WTC11 (cell line): ENCODE results near the gene GALNT2. TPM values are rescaled to one million over a fixed set of nuclear protein-coding genes. Genes with fewer than 3 reads are reported as not detected.

Experiments
- ATAC-seq: fragments of 200-7000 bp; cut with Tn5 transposase; 2 replicates; pipeline ENCODE4 v1.10.0; 2021; ENCODE audit warnings: mild to moderate bottlenecking, moderate library complexity
- CTCF ChIA-PET: fragments of 300-600 bp; sonication (Branson Sonifier 250); formaldehyde crosslinking; loops from one replicate; lab custom pipeline; 2021; ENCODE audit warnings: antibody characterized with exemption; lab: Charles Lee
- POLR2A ChIA-PET: fragments of 350-600 bp; sonication (Branson Sonifier 250); formaldehyde crosslinking; loops from one replicate; lab custom pipeline; 2021; ENCODE audit warnings: antibody characterized with exemption; lab: Charles Lee
- DNase-seq: peaks from one replicate; pipeline ENCODE4 v3.0.0; 2021; ENCODE audit warnings: low spot score
- H3K27ac Mint-ChIP-seq: 2 replicates; pipeline ENCODE4 v1.8.0; 2021; ENCODE audit warnings: mixed read lengths
- H3K27me3 Mint-ChIP-seq: 2 replicates; pipeline ENCODE4 v1.8.0; 2021; ENCODE audit warnings: low read depth, mild to moderate bottlenecking, moderate library complexity, mixed read lengths
- H3K36me3 Mint-ChIP-seq: 2 replicates; pipeline ENCODE4 v1.8.0; 2021; ENCODE audit warnings: mixed read lengths
- H3K4me1 Mint-ChIP-seq: 2 replicates; pipeline ENCODE4 v1.8.0; 2022; ENCODE audit warnings: mixed read lengths
- H3K4me3 Mint-ChIP-seq: 2 replicates; pipeline ENCODE4 v1.8.0; 2021; ENCODE audit warnings: mild to moderate bottlenecking, moderate library complexity, mixed read lengths
- H3K9me3 Mint-ChIP-seq: 2 replicates; pipeline ENCODE4 v1.8.0; 2021; ENCODE audit warnings: mixed read lengths
- ATF3 ChIP-seq: sonication (generic); formaldehyde crosslinking; conservative IDR thresholded peaks from 2 replicates; pipeline ENCODE4 v1.8.1; 2022; ENCODE audit warnings: mild to moderate bottlenecking, missing genetic modification reagents
- CREB1 ChIP-seq: sonication (generic); formaldehyde crosslinking; IDR thresholded peaks from 2 replicates; pipeline ENCODE4 v1.8.0; 2023; ENCODE audit warnings: mild to moderate bottlenecking, missing genetic modification reagents
- EMX1 ChIP-seq: fragments of 250-450 bp; sonication (Bioruptor Pico); IDR thresholded peaks from 2 replicates; pipeline ENCODE4 v1.8.0; 2021; ENCODE audit warnings: mild to moderate bottlenecking
- JAZF1 ChIP-seq: fragments of 250-450 bp; sonication (Bioruptor Pico); IDR thresholded peaks from 2 replicates; pipeline ENCODE4 v1.9.0; 2021; ENCODE audit warnings: moderate library complexity, mild to moderate bottlenecking, inconsistent platforms
- NFYB ChIP-seq: sonication (generic); formaldehyde crosslinking; conservative IDR thresholded peaks from 2 replicates; pipeline ENCODE4 v1.8.0; 2022; ENCODE audit warnings: low read depth, missing genetic modification reagents
- NR1H2 ChIP-seq: sonication (generic); formaldehyde crosslinking; IDR thresholded peaks from 2 replicates; pipeline ENCODE4 v1.9.0; 2021; ENCODE audit warnings: mild to moderate bottlenecking, moderate library complexity, missing genetic modification reagents
- TEAD1 ChIP-seq: sonication (generic); formaldehyde crosslinking; IDR thresholded peaks from 2 replicates; pipeline ENCODE4 v1.8.0; 2022; ENCODE audit warnings: mild to moderate bottlenecking, missing genetic modification reagents
- ZNF121 ChIP-seq: sonication (generic); formaldehyde crosslinking; IDR thresholded peaks from 2 replicates; pipeline ENCODE4 v1.8.0; 2023; ENCODE audit warnings: missing genetic modification reagents
- ZNF138 ChIP-seq: sonication (generic); formaldehyde crosslinking; conservative IDR thresholded peaks from 2 replicates; pipeline ENCODE4 v1.8.1; 2022; ENCODE audit warnings: mild to moderate bottlenecking, moderate library complexity, missing genetic modification reagents
- ZNF219 ChIP-seq: sonication (generic); formaldehyde crosslinking; IDR thresholded peaks from 2 replicates; pipeline ENCODE4 v1.8.0; 2023; ENCODE audit warnings: missing genetic modification reagents, mild to moderate bottlenecking, borderline replicate concordance
- ZNF232 ChIP-seq: sonication (generic); formaldehyde crosslinking; IDR thresholded peaks from 2 replicates; pipeline ENCODE4 v1.8.0; 2022; ENCODE audit warnings: mild to moderate bottlenecking, missing genetic modification reagents
- ZNF416 ChIP-seq: fragments of 250-450 bp; sonication (Bioruptor Pico); IDR thresholded peaks from 2 replicates; pipeline ENCODE4 v1.9.0; 2021; ENCODE audit warnings: mild to moderate bottlenecking, inconsistent platforms
- ZNF671 ChIP-seq: fragments of 250-450 bp; sonication (Bioruptor Pico); IDR thresholded peaks from 2 replicates; pipeline ENCODE4 v1.8.0; 2021; ENCODE audit warnings: mild to moderate bottlenecking
- total RNA-seq: library from RNA; stranded (reverse); gene quantifications from 3 replicates; pipeline ENCODE4 v1.2.3, GENCODE V29; 2021
- TF ChIP-seq, protein P1 (sequence below): fragments of 200-600 bp; IDR thresholded peaks from 2 replicates; pipeline ENCODE4 v1.8.0; 2022; ENCODE audit warnings: antibody characterized with exemption
- TF ChIP-seq, protein P2 (sequence below): fragments of 250-450 bp; sonication (Bioruptor Pico); IDR thresholded peaks from 2 replicates; pipeline ENCODE4 v1.8.0; 2021; ENCODE audit warnings: mild to moderate bottlenecking
- TF ChIP-seq, protein P3 (sequence below): sonication (generic); formaldehyde crosslinking; IDR thresholded peaks from 2 replicates; pipeline ENCODE4 v1.8.0; 2022; ENCODE audit warnings: mild to moderate bottlenecking, missing genetic modification reagents

The GALNT2 gene
- total RNA-seq, 1 experiment from 2014 or later: 74.8 TPM

GRCh38 chr1:230310381-230311163 is 243.5 kb downstream of the GALNT2 start:
- H3K4me1 Mint-ChIP-seq: peaks cover 8% of the 10 kb centered on the region
- H3K27me3 Mint-ChIP-seq: no peaks in the 10 kb centered on the region
- no peak overlapping the region; the same call in 1 of the 2 replicates for H3K27ac Mint-ChIP-seq
- 0 out of 2 replicates have a peak, but pooled peaks have one; percentile 49 for TF ChIP-seq TEAD1 (CRISPR knock-in tag)
- TF ChIP-seq ZNF121: 0 out of 2 replicates have a peak, but pooled peaks have one; percentile 12
- TF ChIP-seq, protein P1, sequence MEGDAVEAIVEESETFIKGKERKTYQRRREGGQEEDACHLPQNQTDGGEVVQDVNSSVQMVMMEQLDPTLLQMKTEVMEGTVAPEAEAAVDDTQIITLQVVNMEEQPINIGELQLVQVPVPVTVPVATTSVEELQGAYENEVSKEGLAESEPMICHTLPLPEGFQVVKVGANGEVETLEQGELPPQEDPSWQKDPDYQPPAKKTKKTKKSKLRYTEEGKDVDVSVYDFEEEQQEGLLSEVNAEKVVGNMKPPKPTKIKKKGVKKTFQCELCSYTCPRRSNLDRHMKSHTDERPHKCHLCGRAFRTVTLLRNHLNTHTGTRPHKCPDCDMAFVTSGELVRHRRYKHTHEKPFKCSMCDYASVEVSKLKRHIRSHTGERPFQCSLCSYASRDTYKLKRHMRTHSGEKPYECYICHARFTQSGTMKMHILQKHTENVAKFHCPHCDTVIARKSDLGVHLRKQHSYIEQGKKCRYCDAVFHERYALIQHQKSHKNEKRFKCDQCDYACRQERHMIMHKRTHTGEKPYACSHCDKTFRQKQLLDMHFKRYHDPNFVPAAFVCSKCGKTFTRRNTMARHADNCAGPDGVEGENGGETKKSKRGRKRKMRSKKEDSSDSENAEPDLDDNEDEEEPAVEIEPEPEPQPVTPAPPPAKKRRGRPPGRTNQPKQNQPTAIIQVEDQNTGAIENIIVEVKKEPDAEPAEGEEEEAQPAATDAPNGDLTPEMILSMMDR: peak; percentile 86
- TF ChIP-seq, protein P2, sequence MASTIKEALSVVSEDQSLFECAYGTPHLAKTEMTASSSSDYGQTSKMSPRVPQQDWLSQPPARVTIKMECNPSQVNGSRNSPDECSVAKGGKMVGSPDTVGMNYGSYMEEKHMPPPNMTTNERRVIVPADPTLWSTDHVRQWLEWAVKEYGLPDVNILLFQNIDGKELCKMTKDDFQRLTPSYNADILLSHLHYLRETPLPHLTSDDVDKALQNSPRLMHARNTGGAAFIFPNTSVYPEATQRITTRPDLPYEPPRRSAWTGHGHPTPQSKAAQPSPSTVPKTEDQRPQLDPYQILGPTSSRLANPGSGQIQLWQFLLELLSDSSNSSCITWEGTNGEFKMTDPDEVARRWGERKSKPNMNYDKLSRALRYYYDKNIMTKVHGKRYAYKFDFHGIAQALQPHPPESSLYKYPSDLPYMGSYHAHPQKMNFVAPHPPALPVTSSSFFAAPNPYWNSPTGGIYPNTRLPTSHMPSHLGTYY (CRISPR knock-in tag): no peak
- TF ChIP-seq, protein P3, sequence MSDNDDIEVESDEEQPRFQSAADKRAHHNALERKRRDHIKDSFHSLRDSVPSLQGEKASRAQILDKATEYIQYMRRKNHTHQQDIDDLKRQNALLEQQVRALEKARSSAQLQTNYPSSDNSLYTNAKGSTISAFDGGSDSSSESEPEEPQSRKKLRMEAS (CRISPR knock-in tag): no peak
- TF ChIP-seq ATF3: no peak
- TF ChIP-seq, all 79 proteins: peak for 3
- ATAC-seq (peak; percentile 76), DNase-seq (peak; percentile 72)
- H3K9me3 Mint-ChIP-seq: no peaks in the 10 kb centered on the region
- POLR2A ChIA-PET: no interaction called here
- no peak overlapping the region for H3K4me3 Mint-ChIP-seq
- no peaks in the 10 kb centered on the region for H3K36me3 Mint-ChIP-seq
- CTCF ChIA-PET: interaction anchor here (1.0 kb wide), 1 partner anchor 271 kb away, joined by 5 read pairs; no protein-coding TSS in a partner anchor

- Mint-ChIP-seq H3K4me1 (peaks cover 3% of the 10 kb centered on the region), H3K27me3 (no peaks in the 10 kb centered on the region), H3K27ac (no peak overlapping the region), H3K4me3 (no peak overlapping the region), H3K36me3 (no peaks in the 10 kb centered on the region), H3K9me3 (no peaks in the 10 kb centered on the region)
- ATAC-seq (no peak), DNase-seq (no peak)
- ChIA-PET CTCF (interaction anchor here (0.8 kb wide), 1 partner anchor 652 kb away, joined by 3 read pairs; no protein-coding TSS in a partner anchor), POLR2A (no interaction called here)
- TF ChIP-seq ZNF416 (CRISPR knock-in tag) (no peak), ZNF219 (CRISPR knock-in tag) (no peak), EMX1 (CRISPR knock-in tag) (no peak), NFYB (CRISPR knock-in tag) (no peak), ZNF138 (CRISPR knock-in tag) (no peak), JAZF1 (CRISPR knock-in tag) (no peak), ZNF232 (CRISPR knock-in tag) (no peak), NR1H2 (no peak)
These were observed 245.6 kb downstream of the GALNT2 start for GRCh38 chr1:230312676-230313075.

DNA sequence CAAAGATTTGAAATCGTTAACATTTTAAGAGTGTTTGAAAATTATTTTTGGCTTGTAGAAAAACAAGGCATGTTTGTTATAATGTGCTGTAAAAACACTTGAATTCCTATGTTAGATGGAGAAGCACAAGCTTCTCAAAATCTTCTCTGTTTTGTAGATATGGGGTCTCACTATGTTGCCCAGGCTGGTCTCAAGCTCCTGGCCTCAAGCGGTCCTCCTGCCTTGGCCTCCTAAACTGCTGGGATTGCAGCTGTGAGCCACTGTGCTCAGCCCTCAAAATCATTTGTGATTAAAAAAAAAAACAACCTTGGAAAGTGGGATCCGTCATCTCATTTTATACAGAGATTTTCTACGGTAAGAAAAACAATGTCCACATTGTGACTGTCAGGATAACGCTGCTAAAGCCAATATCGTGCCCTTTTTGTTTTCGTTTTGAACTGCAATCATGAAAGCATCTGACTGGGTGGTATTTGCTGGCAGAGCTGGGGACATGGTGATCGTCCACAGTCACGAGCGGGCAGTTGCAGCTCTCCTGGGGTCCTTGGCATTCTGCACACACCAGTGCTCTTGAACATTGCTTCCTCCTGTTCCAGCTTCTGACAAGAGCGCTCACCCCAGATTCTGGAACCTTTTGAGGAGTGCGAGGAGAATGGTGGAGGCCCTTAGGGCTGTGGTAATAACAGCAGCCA is 246.6 kb downstream of the GALNT2 start:
- ATAC-seq (no peak), DNase-seq (no peak)
- ChIA-PET CTCF (interaction anchor here (1.1 kb wide), 1 partner anchor 831 kb away, joined by 3 read pairs; no protein-coding TSS in a partner anchor), POLR2A (no interaction called here)
- TF ChIP-seq ZNF671 (CRISPR knock-in tag): no peak
- peak; percentile 72; the same call in 1 of the 2 replicates for TF ChIP-seq ZNF121
- TF ChIP-seq ZNF138 (CRISPR knock-in tag): no peak
- TF ChIP-seq CREB1 (CRISPR knock-in tag): no peak
- peaks cover 3% of the 10 kb centered on the region; the same call in 1 of the 2 replicates for H3K4me1 Mint-ChIP-seq
- H3K36me3 Mint-ChIP-seq: no peaks in the 10 kb centered on the region
- H3K4me3 Mint-ChIP-seq: no peak overlapping the region
- no peak overlapping the region for H3K27ac Mint-ChIP-seq
- no peaks in the 10 kb centered on the region for H3K27me3 Mint-ChIP-seq
- no peaks in the 10 kb centered on the region for H3K9me3 Mint-ChIP-seq
